ENCODE measurements around the gene ZNF70.
A peak's percentile ranks its signal among the peaks of the same experiment; 100 is the strongest.

ZNF70 gene

GRCh38 chr22:23750714-23751440 lies at the start of gene ZNF70:
Gene ZNF70 (minus strand): TSS chr22:23751112. CDS start chr22:23745140, 5,972 bp downstream.
- peaks cover 6% of the 10 kb centered on the region for H3K4me1 ChIP-seq (ENCODE audit: control insufficient read depth, insufficient read depth, low read length, unreplicated experiment)
- no peaks in the 10 kb centered on the region for H3K79me2 ChIP-seq (ENCODE audit: control insufficient read depth, insufficient read depth, low read length, unreplicated experiment)
- peak within 1 kb of the TSS; percentile 50 for H3K27ac ChIP-seq (ENCODE audit: low read depth, low read length)
- peak within 1 kb of the TSS; percentile 94 for H3K4me3 ChIP-seq (ENCODE audit: low read depth, low read length)
- no peaks in the 10 kb centered on the region for H3K36me3 ChIP-seq (ENCODE audit: insufficient read depth, low read length)
- H3K27me3 ChIP-seq (ENCODE audit: insufficient read depth, low read length): no peaks in the 10 kb centered on the region
- H2AFZ ChIP-seq (ENCODE audit: low read length, unreplicated experiment): peak within 1 kb of the TSS; percentile 57

- no peaks in the 10 kb centered on the region for H3K27me3 ChIP-seq (ENCODE audit: insufficient read depth, low read length)
Observed at GRCh38 chr22:23796461-23796860, 45.5 kb upstream of the ZNF70 start.

GRCh38 chr22:23793326-23793725 lies 42.4 kb upstream of the ZNF70 start:
- no peaks in the 10 kb centered on the region for H3K27me3 ChIP-seq (ENCODE audit: insufficient read depth, low read length)
- no peak overlapping the region for H3K27ac ChIP-seq (ENCODE audit: low read depth, low read length)
- H3K4me3 ChIP-seq (ENCODE audit: low read depth, low read length): no peak overlapping the region
- peaks cover 35% of the 10 kb centered on the region for H3K79me2 ChIP-seq (ENCODE audit: control insufficient read depth, insufficient read depth, low read length, unreplicated experiment)
- H3K4me1 ChIP-seq (ENCODE audit: control insufficient read depth, insufficient read depth, low read length, unreplicated experiment): no peaks in the 10 kb centered on the region
- H2AFZ ChIP-seq (ENCODE audit: low read length, unreplicated experiment): no peak overlapping the region
- no peaks in the 10 kb centered on the region for H3K36me3 ChIP-seq (ENCODE audit: insufficient read depth, low read length)

More at GRCh38 chr22:23796461-23796860, 45.5 kb upstream of the ZNF70 start:
- H3K4me1 ChIP-seq (ENCODE audit: control insufficient read depth, insufficient read depth, low read length, unreplicated experiment): no peaks in the 10 kb centered on the region
- H3K36me3 ChIP-seq (ENCODE audit: insufficient read depth, low read length): no peaks in the 10 kb centered on the region
- H3K4me3 ChIP-seq (ENCODE audit: low read depth, low read length): no peak overlapping the region
- H2AFZ ChIP-seq (ENCODE audit: low read length, unreplicated experiment): no peak overlapping the region
- peaks cover 8% of the 10 kb centered on the region for H3K79me2 ChIP-seq (ENCODE audit: control insufficient read depth, insufficient read depth, low read length, unreplicated experiment)
- H3K27ac ChIP-seq (ENCODE audit: low read depth, low read length): no peak overlapping the region

DNA sequence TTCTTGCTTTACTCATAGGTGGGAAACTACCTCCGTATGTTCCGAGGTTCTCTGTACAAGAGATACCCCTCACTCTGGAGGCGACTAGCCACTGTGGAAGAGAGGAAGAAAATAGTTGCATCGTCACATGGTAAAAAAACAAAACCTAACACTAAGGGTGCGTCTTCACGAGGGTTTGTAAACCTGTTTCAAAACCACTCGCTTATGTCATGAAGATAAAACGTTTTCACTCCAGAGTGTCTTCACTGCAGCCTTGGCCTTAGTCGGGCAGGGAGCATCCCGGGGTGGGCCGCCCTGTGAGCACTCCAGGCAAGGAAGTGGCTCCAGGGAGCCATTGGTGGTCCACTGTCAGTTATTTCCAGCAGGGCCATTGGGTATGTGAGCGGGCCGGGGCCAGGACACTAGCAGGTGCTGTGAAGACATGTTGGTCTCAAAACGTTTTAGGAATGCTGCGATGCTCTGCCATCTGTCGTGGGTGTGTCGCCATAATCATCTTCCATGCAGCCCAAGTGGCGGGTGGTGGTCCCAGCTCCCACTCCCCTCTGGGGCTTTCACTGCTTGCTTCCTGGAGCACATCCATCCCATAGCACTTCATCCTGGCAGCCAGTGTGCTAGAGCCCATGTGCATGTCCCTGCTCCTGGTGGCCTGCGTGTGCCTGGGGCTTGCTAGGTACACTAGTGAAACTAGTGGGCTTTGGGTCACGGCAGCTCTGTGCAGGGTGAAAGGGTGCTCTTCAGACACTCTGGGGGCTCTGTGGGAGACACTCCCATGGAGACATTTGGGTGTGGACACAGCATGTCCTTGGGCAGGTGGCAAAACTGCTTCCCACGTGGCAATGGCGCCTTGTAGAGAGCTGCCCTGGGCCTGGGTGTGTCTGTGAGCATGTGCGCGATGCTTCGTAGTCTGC lies 41.1 kb upstream of the ZNF70 start:
- H3K4me3 ChIP-seq (ENCODE audit: low read depth, low read length): no peak overlapping the region
- no peak overlapping the region for H2AFZ ChIP-seq (ENCODE audit: low read length, unreplicated experiment)
- H3K36me3 ChIP-seq (ENCODE audit: insufficient read depth, low read length): no peaks in the 10 kb centered on the region
- H3K27me3 ChIP-seq (ENCODE audit: insufficient read depth, low read length): no peaks in the 10 kb centered on the region
- H3K27ac ChIP-seq (ENCODE audit: low read depth, low read length): no peak overlapping the region
- H3K4me1 ChIP-seq (ENCODE audit: control insufficient read depth, insufficient read depth, low read length, unreplicated experiment): peaks cover 4% of the 10 kb centered on the region
- peaks cover 44% of the 10 kb centered on the region for H3K79me2 ChIP-seq (ENCODE audit: control insufficient read depth, insufficient read depth, low read length, unreplicated experiment)

- peaks cover 8% of the 10 kb centered on the region for H3K4me1 ChIP-seq (ENCODE audit: control insufficient read depth, insufficient read depth, low read length, unreplicated experiment)
- H2AFZ ChIP-seq (ENCODE audit: low read length, unreplicated experiment): no peak overlapping the region
- H3K27ac ChIP-seq (ENCODE audit: low read depth, low read length): no peak overlapping the region
- peaks cover 44% of the 10 kb centered on the region for H3K79me2 ChIP-seq (ENCODE audit: control insufficient read depth, insufficient read depth, low read length, unreplicated experiment)
- no peaks in the 10 kb centered on the region for H3K27me3 ChIP-seq (ENCODE audit: insufficient read depth, low read length)
- H3K36me3 ChIP-seq (ENCODE audit: insufficient read depth, low read length): no peaks in the 10 kb centered on the region
- no peak overlapping the region for H3K4me3 ChIP-seq (ENCODE audit: low read depth, low read length)
Observed at GRCh38 chr22:23790819-23791737, 40.2 kb upstream of the ZNF70 start.

GRCh38 chr22:23789638-23790037 lies 38.7 kb upstream of the ZNF70 start:
- no peak overlapping the region for H2AFZ ChIP-seq (ENCODE audit: low read length, unreplicated experiment)
- H3K27me3 ChIP-seq (ENCODE audit: insufficient read depth, low read length): no peaks in the 10 kb centered on the region
- peaks cover 8% of the 10 kb centered on the region for H3K4me1 ChIP-seq (ENCODE audit: control insufficient read depth, insufficient read depth, low read length, unreplicated experiment)
- H3K4me3 ChIP-seq (ENCODE audit: low read depth, low read length): no peak overlapping the region
- no peaks in the 10 kb centered on the region for H3K36me3 ChIP-seq (ENCODE audit: insufficient read depth, low read length)
- peaks cover 44% of the 10 kb centered on the region for H3K79me2 ChIP-seq (ENCODE audit: control insufficient read depth, insufficient read depth, low read length, unreplicated experiment)
- H3K27ac ChIP-seq (ENCODE audit: low read depth, low read length): no peak overlapping the region

DNA sequence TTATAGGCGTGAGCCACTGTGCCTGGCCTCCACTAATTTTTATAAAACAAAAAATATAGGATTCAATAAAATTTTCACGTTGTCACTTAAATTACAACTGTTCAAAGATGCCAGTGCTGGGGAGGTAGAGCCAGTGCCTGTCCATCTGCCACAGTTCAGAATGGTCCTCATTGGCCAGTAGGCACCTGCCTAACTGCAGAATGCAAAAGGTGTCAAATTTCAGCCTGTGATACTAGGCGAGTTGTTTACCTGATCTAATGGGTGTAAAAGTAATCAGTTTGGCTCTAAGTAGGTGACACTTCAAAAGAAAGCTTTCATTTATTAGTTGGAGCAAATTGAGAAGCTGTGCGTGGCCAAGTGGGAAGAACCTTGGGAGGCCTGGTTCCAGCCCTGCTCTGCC lies 38.2 kb upstream of the ZNF70 start:
- Histone ChIP-seq H3K27me3 (ENCODE audit: insufficient read depth, low read length) (no peaks in the 10 kb centered on the region), H3K4me1 (ENCODE audit: control insufficient read depth, insufficient read depth, low read length, unreplicated experiment) (peaks cover 8% of the 10 kb centered on the region), H3K36me3 (ENCODE audit: insufficient read depth, low read length) (no peaks in the 10 kb centered on the region), H3K4me3 (ENCODE audit: low read depth, low read length) (no peak overlapping the region), H2AFZ (ENCODE audit: low read length, unreplicated experiment) (no peak overlapping the region), H3K27ac (ENCODE audit: low read depth, low read length) (no peak overlapping the region), H3K79me2 (ENCODE audit: control insufficient read depth, insufficient read depth, low read length, unreplicated experiment) (peaks cover 44% of the 10 kb centered on the region)

DNA sequence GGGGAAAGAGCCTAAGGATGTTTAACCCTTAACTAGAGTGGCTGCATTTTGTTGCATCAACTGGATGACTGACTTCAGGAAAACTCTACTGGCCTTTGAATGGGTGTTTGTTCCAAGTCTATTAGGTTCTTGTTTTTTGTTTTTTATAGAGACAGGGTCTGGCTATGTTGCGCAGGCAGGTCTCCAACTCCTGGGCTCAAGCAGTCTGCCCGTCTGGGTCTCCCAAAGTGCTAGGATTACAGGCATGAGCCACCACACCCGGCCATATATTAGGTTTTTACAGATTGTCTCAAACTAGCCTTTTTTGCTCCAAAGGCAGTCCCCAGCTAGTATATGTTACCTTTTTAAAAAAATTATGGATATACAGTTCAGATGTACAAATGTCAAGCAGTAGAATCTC lies 37.0 kb upstream of the ZNF70 start:
- Histone ChIP-seq H3K36me3 (ENCODE audit: insufficient read depth, low read length) (no peaks in the 10 kb centered on the region), H3K79me2 (ENCODE audit: control insufficient read depth, insufficient read depth, low read length, unreplicated experiment) (peaks cover 44% of the 10 kb centered on the region), H3K27ac (ENCODE audit: low read depth, low read length) (no peak overlapping the region), H3K4me3 (ENCODE audit: low read depth, low read length) (peak overlapping the region; percentile 88), H3K27me3 (ENCODE audit: insufficient read depth, low read length) (no peaks in the 10 kb centered on the region), H3K4me1 (ENCODE audit: control insufficient read depth, insufficient read depth, low read length, unreplicated experiment) (peaks cover 8% of the 10 kb centered on the region), H2AFZ (ENCODE audit: low read length, unreplicated experiment) (no peak overlapping the region)

- Histone ChIP-seq H3K4me1 (ENCODE audit: control insufficient read depth, insufficient read depth, low read length, unreplicated experiment) (peaks cover 8% of the 10 kb centered on the region), H3K27me3 (ENCODE audit: insufficient read depth, low read length) (no peaks in the 10 kb centered on the region), H2AFZ (ENCODE audit: low read length, unreplicated experiment) (peak overlapping the region; percentile 23), H3K27ac (ENCODE audit: low read depth, low read length) (peak overlapping the region; percentile 24; the same call in 1 of the 2 replicates), H3K4me3 (ENCODE audit: low read depth, low read length) (peak overlapping the region; percentile 88), H3K79me2 (ENCODE audit: control insufficient read depth, insufficient read depth, low read length, unreplicated experiment) (peaks cover 44% of the 10 kb centered on the region), H3K36me3 (ENCODE audit: insufficient read depth, low read length) (no peaks in the 10 kb centered on the region)
Observed at GRCh38 chr22:23787600-23787896, 36.6 kb upstream of the ZNF70 start.
